Omental fat pad (tissue), 4 donors: ENCODE measurements around the gene PRKCD. TPM values are rescaled to one million over a fixed set of nuclear protein-coding genes. Genes with fewer than 3 reads are reported as not detected.

Experiments
- ATAC-seq: fragments of 150-250 bp; one replicate; pipeline ENCODE4 v1.9.1; 2016; ENCODE audit warnings: mild to moderate bottlenecking, moderate library complexity; ENCODE audit not compliant: low FRiP score
- DNase-seq: peaks from one replicate; pipeline ENCODE4 v3.0.0-alpha.2; 2019; ENCODE audit warnings: low spot score
- CTCF ChIP-seq, 3 donors: fragments of 450-650 bp; IDR thresholded peaks; one replicate each; pipeline ENCODE4 v1.5.1; 2016 to 2017; ENCODE audit warnings: antibody characterized with exemption in 3 of 3, mild to moderate bottlenecking in 3 of 3, moderate library complexity in 2 of 3
- total RNA-seq, 4 donors: library from RNA; depleted of rRNA; stranded (reverse); fragments of >200 nt; gene quantifications; one replicate each; pipeline ENCODE4 v1.1.0, GENCODE V29; 2016

The PRKCD gene
- total RNA-seq, 4 donors from 2014 or later, result 21.5 to 39.9 (median 30.3) TPM

GRCh38 chr3:53187430-53187829 is 26.4 kb downstream of the PRKCD start:
- ATAC-seq, result no peak
- no peak for TF ChIP-seq CTCF (IDR thresholded peaks at IDR 0.05)
- no peak for DNase-seq

GRCh38 chr3:53188136-53188685 is 27.2 kb downstream of the PRKCD start:
- ATAC-seq, result no peak
- no peak for TF ChIP-seq CTCF (IDR thresholded peaks at IDR 0.05)
- no peak for DNase-seq

GRCh38 chr3:53188720-53189119 is 27.7 kb downstream of the PRKCD start:
- no peak for TF ChIP-seq CTCF (IDR thresholded peaks at IDR 0.05)
- ATAC-seq, result no peak
- no peak for DNase-seq

- no peak for ATAC-seq
- no peak for TF ChIP-seq CTCF (IDR thresholded peaks at IDR 0.05)
- no peak for DNase-seq
These were observed 28.3 kb downstream of the PRKCD start for GRCh38 chr3:53189276-53189675.

GRCh38 chr3:53190659-53191058 is 29.6 kb downstream of the PRKCD start:
- TF ChIP-seq CTCF (IDR thresholded peaks at IDR 0.05), result no peak
- no peak for ATAC-seq

GRCh38 chr3:53191836-53192480 is 30.9 kb downstream of the PRKCD start:
- TF ChIP-seq CTCF (IDR thresholded peaks at IDR 0.05), result no peak
- DNase-seq, result no peak
- ATAC-seq, result no peak

More at GRCh38 chr3:53190659-53191058, 29.6 kb downstream of the PRKCD start:
- DNase-seq, result no peak

- TF ChIP-seq CTCF (IDR thresholded peaks at IDR 0.05), result no peak
- DNase-seq (no peak), ATAC-seq (no peak)
These were observed 31.6 kb downstream of the PRKCD start for GRCh38 chr3:53192608-53193007.
